DMS53 treated with DMSO at 0.1 percent for 48 hours (cell line): ENCODE results near the gene TVP23B.
"Not testable (repeated sequence)": the region's sequence is repeated elsewhere in the genome, so short reads cannot be mapped to it uniquely, and the experiment has no call there.

ENCODE experiments used
- DNase-seq: peaks from one replicate; lab custom pipeline; 2025; ENCODE audit not compliant: unreplicated experiment; lab: John Stamatoyannopoulos, UW

The TVP23B gene

GRCh38 chr17:18780991-18781718 is at the start of gene TVP23B:
Gene TVP23B, plus strand, starts transcription at chr17:18781183. Its CDS starts 111 bp downstream, at chr17:18781294.
- peak; percentile 78 for DNase-seq

GRCh38 chr17:18732438-18732837 is 48.5 kb upstream of the TVP23B start:
- DNase-seq = not testable (repeated sequence)

DNA sequence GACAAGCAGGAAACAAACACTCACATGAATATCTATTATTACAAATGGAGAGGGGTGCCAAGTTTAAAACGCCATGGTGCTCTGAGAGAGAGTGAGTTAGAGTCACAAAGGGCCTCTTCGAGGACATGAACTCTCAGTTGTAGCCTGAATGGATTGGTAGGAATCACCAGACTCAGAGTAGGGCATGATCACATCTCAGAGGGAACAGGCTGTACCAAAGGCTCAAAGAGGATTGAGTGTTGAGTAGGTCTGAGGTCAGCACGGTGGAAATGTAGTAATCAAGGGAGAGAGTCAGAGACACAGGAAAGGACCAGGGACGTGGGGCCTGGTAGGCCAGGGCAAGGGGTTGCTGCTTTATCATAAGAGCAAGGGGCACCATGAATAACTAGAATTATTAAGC is 47.6 kb upstream of the TVP23B start:
- DNase-seq = not testable (repeated sequence)

GRCh38 chr17:18739616-18740391 is 41.2 kb upstream of the TVP23B start:
- DNase-seq = not testable (repeated sequence)

GRCh38 chr17:18741228-18741627 is 39.8 kb upstream of the TVP23B start:
- DNase-seq = not testable (repeated sequence)

- not testable (repeated sequence) for DNase-seq
Observed at GRCh38 chr17:18743699-18744421, 37.1 kb upstream of the TVP23B start, which contains the start of gene FBXW10. Gene FBXW10, plus strand, starts transcription at chr17:18744054. Its CDS starts 191 bp downstream, at chr17:18744245.

- not testable (repeated sequence) for DNase-seq
Observed at GRCh38 chr17:18744726-18745125, 36.3 kb upstream of the TVP23B start.

GRCh38 chr17:18746551-18746950 is 34.4 kb upstream of the TVP23B start:
- DNase-seq = not testable (repeated sequence)

DNA sequence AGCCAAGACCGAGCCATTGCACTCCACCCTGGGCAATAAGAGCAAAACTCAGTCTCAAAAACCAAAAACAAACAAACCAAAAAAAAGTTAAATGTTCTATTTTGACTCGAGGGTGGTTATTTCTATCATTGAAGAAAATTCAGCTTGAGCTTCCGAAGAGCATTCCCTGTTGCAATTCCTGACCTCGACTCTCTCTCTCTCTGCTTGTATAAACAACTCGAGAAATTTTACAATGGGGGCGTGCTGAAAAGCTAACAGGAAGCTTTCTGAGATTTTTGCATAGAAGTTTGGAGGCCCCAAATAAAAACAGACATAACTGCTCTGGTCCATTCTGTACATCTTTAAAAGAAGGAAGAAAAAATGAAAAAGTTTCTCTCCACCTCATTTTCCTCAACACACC is 33.5 kb upstream of the TVP23B start:
- not testable (repeated sequence) for DNase-seq

GRCh38 chr17:18750242-18750641 is 30.7 kb upstream of the TVP23B start:
- DNase-seq = not testable (repeated sequence)

DNA sequence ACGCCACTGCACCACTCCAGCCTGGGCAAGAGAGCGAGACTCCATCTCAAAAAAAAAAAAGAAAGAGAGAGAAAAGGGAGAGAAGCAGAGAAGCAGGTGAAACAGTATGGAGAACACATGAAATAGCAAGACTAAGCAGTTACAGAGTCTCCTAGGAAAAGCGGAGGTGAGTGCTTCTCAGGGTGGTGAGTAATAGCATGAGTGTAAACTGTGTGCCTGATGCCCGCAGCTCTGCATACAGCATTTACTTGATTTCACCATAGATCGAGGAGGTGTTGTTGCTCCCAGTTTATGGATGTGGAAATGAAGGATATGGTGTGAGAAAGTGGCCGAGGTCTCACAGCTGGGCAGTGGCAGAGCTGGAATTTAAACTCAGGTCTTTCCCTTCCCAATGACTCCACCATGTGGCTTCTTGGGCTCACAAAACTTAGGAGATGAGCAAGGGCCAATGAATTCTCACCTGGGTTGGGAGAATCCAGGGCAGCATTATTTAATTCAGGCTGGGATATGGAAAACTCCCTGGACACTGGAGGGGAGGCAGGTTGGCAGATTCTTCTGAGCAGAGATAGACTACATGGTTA is 27.1 kb upstream of the TVP23B start:
- DNase-seq = not testable (repeated sequence)

GRCh38 chr17:18755969-18756368 is 25.0 kb upstream of the TVP23B start:
- not testable (repeated sequence) for DNase-seq

- DNase-seq = not testable (repeated sequence)
Observed at GRCh38 chr17:18757368-18758044, 23.5 kb upstream of the TVP23B start.

DNA sequence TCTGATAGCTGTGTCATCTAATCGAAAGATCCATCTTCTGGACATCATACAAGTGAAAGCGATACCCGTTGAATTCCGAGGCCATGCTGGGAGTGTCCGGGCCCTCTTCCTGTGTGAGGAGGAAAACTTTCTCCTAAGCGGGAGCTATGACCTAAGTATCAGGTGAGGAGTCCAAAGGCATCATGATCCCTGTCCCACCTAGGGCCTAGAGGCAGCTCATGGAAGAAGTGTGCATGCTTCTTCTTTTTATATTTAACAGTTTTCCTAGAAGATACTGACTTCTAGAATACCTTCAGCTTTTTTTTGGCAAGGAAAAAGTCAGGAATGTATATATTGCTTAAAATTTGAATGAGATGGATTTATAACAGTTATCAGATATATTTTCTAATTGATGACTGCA is 22.6 kb upstream of the TVP23B start:
- DNase-seq = not testable (repeated sequence)

DNA sequence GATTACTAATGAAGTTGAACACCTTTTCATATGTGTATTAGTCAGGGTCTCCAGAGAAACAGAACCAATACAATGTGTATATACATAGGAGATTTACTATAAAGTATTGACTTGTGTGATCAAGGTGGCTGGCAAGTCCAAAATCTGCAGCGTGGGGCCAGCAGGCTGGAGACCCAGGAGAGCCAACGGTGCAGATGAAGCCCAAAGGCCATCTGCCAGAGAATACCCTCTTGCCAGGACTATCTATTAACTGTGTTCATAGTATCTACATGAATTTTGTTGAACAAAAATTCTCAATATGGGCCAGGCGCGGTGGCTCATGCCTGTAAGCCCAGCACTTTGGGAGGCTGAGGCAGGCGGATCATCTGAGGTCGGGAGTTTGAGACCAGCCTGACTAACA is 20.8 kb upstream of the TVP23B start:
- DNase-seq = not testable (repeated sequence)

- DNase-seq = not testable (repeated sequence)
Observed at GRCh38 chr17:18770572-18770971, 10.4 kb upstream of the TVP23B start.

DNA sequence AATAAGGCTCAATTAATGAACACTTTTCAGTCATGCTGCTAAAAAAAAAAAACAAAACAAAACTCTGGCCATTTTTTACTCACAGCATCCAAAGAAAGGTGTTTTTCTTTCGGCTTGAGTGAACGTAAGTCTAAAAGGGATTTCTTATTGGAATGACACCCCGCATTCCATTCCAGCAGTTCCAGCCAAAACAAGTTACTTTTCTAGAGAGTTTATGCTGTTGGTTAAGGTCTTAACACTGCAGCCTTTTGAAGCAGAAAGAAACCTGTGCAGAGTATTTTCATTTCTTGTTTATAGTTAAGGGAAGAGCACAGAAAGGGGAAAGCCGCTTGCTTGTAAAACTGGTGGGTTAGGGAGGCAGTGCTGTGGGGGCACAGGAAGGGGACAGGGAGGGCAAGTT is 9.9 kb upstream of the TVP23B start:
- DNase-seq = not testable (repeated sequence)

- DNase-seq = no peak
Observed at GRCh38 chr17:18772471-18772870, 8.5 kb upstream of the TVP23B start.

DNA sequence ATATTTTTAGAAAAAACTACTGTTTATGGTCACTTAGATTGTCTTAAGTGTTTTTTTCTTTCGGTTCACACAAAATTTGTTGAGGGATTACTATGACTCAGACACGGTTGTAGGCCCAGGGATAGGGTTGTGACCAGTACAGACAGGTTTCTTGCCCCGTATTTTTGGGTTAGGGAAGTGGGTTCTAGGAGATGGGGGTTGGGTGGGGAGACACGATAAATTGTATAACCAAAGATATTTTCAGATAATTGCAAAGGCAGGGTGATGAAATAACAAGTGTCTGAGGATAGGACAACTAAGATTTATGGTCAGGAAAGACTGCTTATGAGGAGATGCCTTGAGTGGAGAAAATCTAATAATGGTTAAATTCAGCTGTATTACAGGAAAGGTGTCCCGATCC is 822 bp downstream of the TVP23B start:
- DNase-seq = not testable (repeated sequence)

- not testable (repeated sequence) for DNase-seq
Observed at GRCh38 chr17:18785933-18786332, 5.0 kb downstream of the TVP23B start.
